Duodenal mucosa (tissue), 2 donors: Measurements from ENCODE around the gene YOD1.

ENCODE experiments used
- H3K27ac ChIP-seq: one replicate; pipeline ENCODE4 v1.7.0; 2013; ENCODE audit warnings: low read depth, low read length
- H3K27me3 ChIP-seq, 2 donors: one replicate each; pipeline ENCODE4 v1.7.0; 2013; ENCODE audit warnings: low read length in 2 of 2, control low read depth in 1 of 2; ENCODE audit not compliant: insufficient read depth in 2 of 2, control insufficient read depth in 1 of 2
- H3K36me3 ChIP-seq, 2 donors: one replicate each; pipeline ENCODE4 v1.7.0; 2013; ENCODE audit warnings: low read length in 2 of 2, control low read depth in 1 of 2; ENCODE audit not compliant: insufficient read depth in 2 of 2, control insufficient read depth in 1 of 2
- H3K4me1 ChIP-seq, 2 donors: one replicate each; pipeline ENCODE4 v1.7.0; 2013; ENCODE audit warnings: low read length in 2 of 2, control low read depth in 1 of 2; ENCODE audit not compliant: insufficient read depth in 2 of 2, control insufficient read depth in 1 of 2
- H3K4me3 ChIP-seq, 2 donors: one replicate each; pipeline ENCODE4 v1.7.0; 2013; ENCODE audit warnings: low read length in 2 of 2, low read depth in 1 of 2
- H3K9ac ChIP-seq, 2 donors: one replicate each; pipeline ENCODE4 v1.7.0; 2013; ENCODE audit warnings: low read length in 2 of 2, low read depth in 1 of 2
- H3K9me3 ChIP-seq, 2 donors: one replicate each; pipeline ENCODE4 v1.7.0; 2013; ENCODE audit warnings: low read length in 2 of 2, control low read depth in 1 of 2; ENCODE audit not compliant: control insufficient read depth in 1 of 2

Gene YOD1

GRCh38 chr1:207051191-207051943 is at the start of gene YOD1:
Gene YOD1 (minus strand): TSS chr1:207051208. CDS start chr1:207051030, 178 bp downstream.
- Histone ChIP-seq H3K4me3 (peak within 1 kb of the TSS; percentile 90 to 93), H3K9me3 (no peaks in the 10 kb centered on the region), H3K9ac (peak within 1 kb of the TSS; percentile 97), H3K4me1 (peaks cover 37 to 52% of the 10 kb centered on the region in 2 donors), H3K27me3 (no peaks in the 10 kb centered on the region), H3K36me3 (peaks cover 14 to 18% of the 10 kb centered on the region in 2 donors), H3K27ac (peak within 1 kb of the TSS; percentile 85)

- Histone ChIP-seq H3K4me1 (no peaks in the 10 kb centered on the region), H3K4me3 (no peak overlapping the region), H3K9ac (no peak overlapping the region), H3K9me3 (no peaks in the 10 kb centered on the region), H3K27ac (no peak overlapping the region), H3K27me3 (no peaks in the 10 kb centered on the region), H3K36me3 (no peaks in the 10 kb centered on the region)
Observed at GRCh38 chr1:207097871-207098324, 46.9 kb upstream of the YOD1 start.

DNA sequence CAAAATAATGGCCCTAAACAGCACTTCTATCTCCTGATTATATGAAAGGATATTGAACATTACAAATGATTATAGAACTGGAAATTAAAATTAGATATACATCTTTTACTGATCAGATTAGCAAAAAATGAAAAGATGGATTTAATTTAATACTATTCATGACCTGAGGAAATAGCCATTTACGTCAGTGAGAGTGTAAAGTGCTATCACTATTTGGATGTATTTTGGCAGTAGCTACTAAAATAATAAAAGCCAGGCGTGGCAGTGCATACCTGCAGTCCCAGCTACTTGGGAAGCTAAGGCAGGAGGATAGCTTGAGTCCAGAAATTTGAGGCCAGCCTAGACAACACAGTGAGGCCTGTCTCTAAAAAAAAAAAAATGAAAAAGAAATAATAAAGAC is 42.9 kb upstream of the YOD1 start:
- no peak overlapping the region for H3K4me3 ChIP-seq
- H3K4me1 ChIP-seq: peaks cover 4 to 9% of the 10 kb centered on the region in 2 donors
- H3K27ac ChIP-seq: no peak overlapping the region
- H3K9ac ChIP-seq: no peak overlapping the region
- no peaks in the 10 kb centered on the region for H3K36me3 ChIP-seq
- no peaks in the 10 kb centered on the region for H3K9me3 ChIP-seq
- no peaks in the 10 kb centered on the region for H3K27me3 ChIP-seq

GRCh38 chr1:207091200-207091908 is 40.3 kb upstream of the YOD1 start:
- Histone ChIP-seq H3K27ac (no peak overlapping the region), H3K9me3 (no peaks in the 10 kb centered on the region), H3K9ac (no peak overlapping the region), H3K4me3 (no peak overlapping the region), H3K4me1 (peaks cover 14% of the 10 kb centered on the region in 2 donors), H3K27me3 (no peaks in the 10 kb centered on the region), H3K36me3 (no peaks in the 10 kb centered on the region)

- H3K4me3 ChIP-seq: peak overlapping the region in 1 of 2 donors; percentile 44
- no peak overlapping the region for H3K9ac ChIP-seq
- H3K27me3 ChIP-seq: no peaks in the 10 kb centered on the region
- no peak overlapping the region for H3K27ac ChIP-seq
- H3K4me1 ChIP-seq: peaks cover 14 to 17% of the 10 kb centered on the region in 2 donors
- no peaks in the 10 kb centered on the region for H3K9me3 ChIP-seq
- no peaks in the 10 kb centered on the region for H3K36me3 ChIP-seq
Observed at GRCh38 chr1:207089627-207090355, 38.8 kb upstream of the YOD1 start.

- Histone ChIP-seq H3K9me3 (no peaks in the 10 kb centered on the region), H3K9ac (peak within 1 kb of the TSS in 1 of 2 donors; percentile 10), H3K4me1 (peaks cover 14 to 19% of the 10 kb centered on the region in 2 donors), H3K4me3 (peak within 1 kb of the TSS; percentile 4 to 44), H3K27me3 (no peaks in the 10 kb centered on the region), H3K27ac (no peak within 1 kb of the TSS), H3K36me3 (no peaks in the 10 kb centered on the region)
Observed at GRCh38 chr1:207088701-207089626, 38.0 kb upstream of the YOD1 start, which contains the start of gene C4BPB. Gene C4BPB (plus strand): TSS chr1:207088860. CDS start chr1:207089532, 672 bp downstream.

GRCh38 chr1:207088161-207088560 is 37.2 kb upstream of the YOD1 start:
- Histone ChIP-seq H3K9me3 (no peaks in the 10 kb centered on the region), H3K9ac (no peak overlapping the region), H3K27ac (no peak overlapping the region), H3K4me1 (peaks cover 14 to 19% of the 10 kb centered on the region in 2 donors), H3K4me3 (no peak overlapping the region), H3K36me3 (no peaks in the 10 kb centered on the region), H3K27me3 (no peaks in the 10 kb centered on the region)

DNA sequence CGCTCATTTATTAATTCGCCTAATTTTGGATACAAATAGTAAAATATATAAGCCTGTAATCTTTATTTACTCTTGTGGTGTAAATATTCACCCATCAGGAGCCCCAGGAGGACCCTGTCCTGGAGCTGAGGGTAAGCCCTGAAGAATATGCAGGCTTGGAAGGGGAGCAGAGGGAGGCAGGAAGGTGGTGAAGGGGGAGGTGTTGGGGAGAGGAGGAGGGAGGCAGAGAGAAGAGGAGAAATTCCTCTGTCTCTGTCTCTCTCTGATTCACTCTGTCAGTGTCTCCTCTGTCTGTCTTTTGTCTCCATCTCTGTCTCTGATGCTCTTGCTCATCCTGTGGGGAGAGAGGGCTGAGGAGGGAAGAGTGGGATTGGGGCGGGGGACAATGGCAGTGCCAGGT is 34.9 kb upstream of the YOD1 start:
- H3K9ac ChIP-seq: no peak overlapping the region
- H3K36me3 ChIP-seq: no peaks in the 10 kb centered on the region
- H3K27ac ChIP-seq: no peak overlapping the region
- H3K27me3 ChIP-seq: no peaks in the 10 kb centered on the region
- H3K4me1 ChIP-seq: peaks cover 14 to 19% of the 10 kb centered on the region in 2 donors
- H3K4me3 ChIP-seq: no peak overlapping the region
- H3K9me3 ChIP-seq: no peaks in the 10 kb centered on the region

- Histone ChIP-seq H3K4me1 (peaks cover 12 to 19% of the 10 kb centered on the region in 2 donors), H3K36me3 (peaks cover 0 to 3% of the 10 kb centered on the region in 2 donors), H3K4me3 (no peak overlapping the region), H3K27ac (no peak overlapping the region), H3K27me3 (no peaks in the 10 kb centered on the region), H3K9ac (no peak overlapping the region), H3K9me3 (no peaks in the 10 kb centered on the region)
Observed at GRCh38 chr1:207084701-207085180, 33.7 kb upstream of the YOD1 start.
